Umbilical cord (tissue), 2 donors: ENCODE data around the gene CIC. TPM values are rescaled to one million over a fixed set of nuclear protein-coding genes. Genes with fewer than 3 reads are reported as not detected.
"Not testable (repeated sequence)": the region's sequence is repeated elsewhere in the genome, so short reads cannot be mapped to it uniquely, and the experiment has no call there.

Source experiments
- DNase-seq: peaks from one replicate; pipeline ENCODE4 v3.0.0-alpha.2; 2015; ENCODE audit warnings: low spot score
- total RNA-seq: library from RNA; depleted of rRNA; stranded (reverse); fragments of >200 nt; gene quantifications from one replicate; pipeline ENCODE4 v1.2.3, GENCODE V29; 2014; ENCODE audit warnings: low replicate concordance; ENCODE audit not compliant: insufficient read depth

CIC gene
- total RNA-seq, 1 donor from 2014 or later: 10.4 TPM

GRCh38 chr19:42331333-42331732, 62.3 kb downstream of the CIC start:
- not testable (repeated sequence) for DNase-seq

GRCh38 chr19:42332059-42332458, 63.0 kb downstream of the CIC start:
- no peak for DNase-seq

- DNase-seq: no peak
Observed at GRCh38 chr19:42333018-42333417, 64.0 kb downstream of the CIC start.

GRCh38 chr19:42333975-42334696, 65.1 kb downstream of the CIC start:
- DNase-seq: no peak

GRCh38 chr19:42334697-42335373, 65.8 kb downstream of the CIC start:
- no peak for DNase-seq

- no peak for DNase-seq
Observed at GRCh38 chr19:42335374-42335936, 66.4 kb downstream of the CIC start.

- no peak for DNase-seq
Observed at GRCh38 chr19:42335971-42336370, 66.9 kb downstream of the CIC start.

- DNase-seq: not testable (repeated sequence)
Observed at GRCh38 chr19:42339126-42339860, 70.2 kb downstream of the CIC start.

- not testable (repeated sequence) for DNase-seq
Observed at GRCh38 chr19:42339922-42340321, 70.9 kb downstream of the CIC start.

GRCh38 chr19:42343344-42344110, 74.5 kb downstream of the CIC start:
- no peak for DNase-seq

GRCh38 chr19:42344336-42344893, 75.4 kb downstream of the CIC start:
- DNase-seq: no peak

Other genes with a start within 250 kb of the CIC start
- not detected for gene GRIK5, start 199.0 kb upstream of the CIC start, total RNA-seq
- 7.7 TPM for gene ZNF574, start 193.1 kb upstream of the CIC start, total RNA-seq
- 2.9 TPM for gene POU2F2, start 136.8 kb upstream of the CIC start, total RNA-seq
- gene DEDD2, start 51.6 kb upstream of the CIC start, total RNA-seq: 26.5 TPM
- gene ZNF526, start 48.9 kb upstream of the CIC start, total RNA-seq: 7.5 TPM
- 7.2 TPM for gene GSK3A, start 26.6 kb upstream of the CIC start, total RNA-seq
- 33.2 TPM for gene ERF, start 14.1 kb upstream of the CIC start, total RNA-seq
- gene PRR19, start 32.9 kb downstream of the CIC start, total RNA-seq: not detected
- gene PAFAH1B3, start 33.4 kb downstream of the CIC start, total RNA-seq: 3.4 TPM
- gene TMEM145, start 44.1 kb downstream of the CIC start, total RNA-seq: not detected
- gene MEGF8, start 56.4 kb downstream of the CIC start, total RNA-seq: 19.5 TPM
- not detected for gene CNFN, start 121.0 kb downstream of the CIC start, total RNA-seq
- gene LIPE, start 158.1 kb downstream of the CIC start, total RNA-seq: 6.5 TPM
- gene CXCL17, start 173.7 kb downstream of the CIC start, total RNA-seq: not detected